ENCODE measurements around the gene WDR20. TPM values are rescaled to one million over a fixed set of nuclear protein-coding genes. Genes with fewer than 3 reads are reported as not detected.
A peak's percentile ranks its signal among the peaks of the same experiment; 100 is the strongest.

Gene WDR20
- total and polyA plus RNA-seq, 7 donors = 13.8 to 32.1 (median 21.0) TPM

- Histone ChIP-seq H3K27me3 (no peaks in the 10 kb centered on the region), H3K4me3 (no peak overlapping the region), H3K27ac (no peak overlapping the region), H3K4me1 (peaks cover 0 to 25% (median 20%) of the 10 kb centered on the region in 4 donors), H3K9me3 (no peaks in the 10 kb centered on the region), H3K36me3 (peaks cover 0 to 31% (median 12%) of the 10 kb centered on the region in 4 donors)
- 96 to 97% methylated on average over 12 of the region's 12 CpGs for WGBS, 2 donors
- intact Hi-C loops (cut with DNase I) = no loop called here
- peak; percentile 62 for DNase-seq
- no peak for TF ChIP-seq POLR2A (IDR thresholded peaks at IDR 0.05)
- TF ChIP-seq CTCF (IDR thresholded peaks at IDR 0.05) = no peak
- no peak for TF ChIP-seq EP300 (IDR thresholded peaks at IDR 0.05)
- no peak for TF ChIP-seq POLR2AphosphoS5 (IDR thresholded peaks at IDR 0.05)
Measured at GRCh38 chr14:102211240-102211639, 71.5 kb downstream of the WDR20 start.

GRCh38 chr14:102212356-102212755, 72.7 kb downstream of the WDR20 start:
- DNase-seq = peak; percentile 49
- Histone ChIP-seq H3K27ac (no peak overlapping the region), H3K9me3 (no peaks in the 10 kb centered on the region), H3K36me3 (peaks cover 0 to 31% (median 12%) of the 10 kb centered on the region in 4 donors), H3K4me1 (peaks cover 0 to 25% (median 20%) of the 10 kb centered on the region in 4 donors), H3K4me3 (no peak overlapping the region), H3K27me3 (no peaks in the 10 kb centered on the region)
- intact Hi-C loops (cut with DNase I) = no loop called here
- TF ChIP-seq POLR2AphosphoS5 (IDR thresholded peaks at IDR 0.05) (no peak), EP300 (IDR thresholded peaks at IDR 0.05) (no peak), CTCF (IDR thresholded peaks at IDR 0.05) (no peak), POLR2A (IDR thresholded peaks at IDR 0.05) (no peak)
- WGBS, 2 donors = 94 to 97% methylated on average over 8 of the region's 8 CpGs

GRCh38 chr14:102212845-102213244, 73.1 kb downstream of the WDR20 start:
- Histone ChIP-seq H3K4me1 (peaks cover 0 to 25% (median 20%) of the 10 kb centered on the region in 4 donors), H3K4me3 (no peak overlapping the region), H3K36me3 (peaks cover 0 to 27% (median 12%) of the 10 kb centered on the region in 4 donors), H3K27me3 (no peaks in the 10 kb centered on the region), H3K27ac (no peak overlapping the region), H3K9me3 (no peaks in the 10 kb centered on the region)
- TF ChIP-seq POLR2A (IDR thresholded peaks at IDR 0.05) (no peak), CTCF (IDR thresholded peaks at IDR 0.05) (no peak), POLR2AphosphoS5 (IDR thresholded peaks at IDR 0.05) (no peak), EP300 (IDR thresholded peaks at IDR 0.05) (no peak)
- peak; percentile 24 for DNase-seq
- 95 to 96% methylated on average over 10 of the region's 10 CpGs for WGBS, 2 donors
- intact Hi-C loops (cut with DNase I) = no loop called here

GRCh38 chr14:102213470-102213869, 73.8 kb downstream of the WDR20 start:
- peaks cover 0 to 22% (median 11%) of the 10 kb centered on the region in 4 donors for H3K36me3 ChIP-seq

More at GRCh38 chr14:102213470-102213869, 73.8 kb downstream of the WDR20 start:
- Histone ChIP-seq H3K4me3 (no peak overlapping the region), H3K27me3 (no peaks in the 10 kb centered on the region), H3K27ac (no peak overlapping the region), H3K9me3 (no peaks in the 10 kb centered on the region), H3K4me1 (peaks cover 0 to 25% (median 20%) of the 10 kb centered on the region in 4 donors)
- DNase-seq = no peak
- intact Hi-C loops (cut with DNase I) = no loop called here
- TF ChIP-seq CTCF (IDR thresholded peaks at IDR 0.05) (no peak), POLR2AphosphoS5 (IDR thresholded peaks at IDR 0.05) (no peak), POLR2A (IDR thresholded peaks at IDR 0.05) (no peak), EP300 (IDR thresholded peaks at IDR 0.05) (no peak)
- 85 to 94% methylated on average over 10 of the region's 10 CpGs for WGBS, 2 donors

All from sigmoid colon (tissue), 7 donors.